HCT116 (cell line): ENCODE data around the gene KCNK3. TPM values are rescaled to one million over a fixed set of nuclear protein-coding genes. Genes with fewer than 3 reads are reported as not detected.

ENCODE experiments used
- ATAC-seq: fragments of 200-7000 bp; cut with Tn5 transposase; 2 replicates; pipeline ENCODE4 v1.9.1; 2020; ENCODE audit warnings: mild to moderate bottlenecking, moderate library complexity
- BruUV-seq: library from RNA; stranded (reverse); fragments of 400-500 nt; replicated peaks from 2 replicates; lab custom pipeline; 2021; lab: Mats Ljungman, UMichigan
- CTCF ChIA-PET: fragments of 300-600 bp; sonication (Branson Sonifier 250); formaldehyde crosslinking; loops from one replicate; lab custom pipeline; 2021; ENCODE audit warnings: antibody characterized with exemption; lab: Charles Lee
- POLR2A ChIA-PET: fragments of 300-600, 350-600 bp; sonication (Branson Sonifier 250); formaldehyde crosslinking; loops from one replicate; lab custom pipeline; 2021; ENCODE audit warnings: antibody characterized with exemption; lab: Charles Lee
- RAD21 ChIA-PET, 2 experiments: fragments of 300-600 bp; sonication (Branson Sonifier 250); formaldehyde crosslinking; loops; one replicate each; lab custom pipeline; 2023; ENCODE audit warnings: low total read pairs in 2 of 2; ENCODE audit not compliant: uncharacterized antibody in 2 of 2, unreplicated experiment in 2 of 2, low non-redundant PET in 1 of 2; lab: Charles Lee
- DNase-seq: peaks from one replicate; pipeline ENCODE4 v3.0.0-alpha.2; 2010; ENCODE audit warnings: low read depth, low spot score
- H2AFZ ChIP-seq: fragments of 200-600 bp; shearing (Covaris generic), sonication (generic); 2 replicates; pipeline ENCODE4 v1.6.1; 2017; ENCODE audit warnings: low read depth, mixed run types, mixed read lengths, antibody characterized with exemption, low read length; ENCODE audit not compliant: poor library complexity, severe bottlenecking
- H3K27ac ChIP-seq: 2 replicates; pipeline ENCODE4 v1.5.1; 2012; ENCODE audit warnings: low read depth, low read length
- H3K27me3 ChIP-seq: fragments of 200-600 bp; sonication (generic); 2 replicates; pipeline ENCODE4 v1.6.1; 2016; ENCODE audit warnings: mixed run types, low read length, mixed read lengths; ENCODE audit not compliant: insufficient read depth
- H3K36me3 ChIP-seq, 2 experiments: fragments of 200-500 bp in 1 of 2; fragments of 200-600 bp in 1 of 2; sonication (Bioruptor generic) in 1 of 2; sonication (generic) in 1 of 2; 2 replicates each; pipeline versions ENCODE4 v1.5.1 to v1.6.1; 2014 to 2016; ENCODE audit warnings: low read length in 2 of 2, inconsistent platforms in 1 of 2, mixed read lengths in 1 of 2, mixed run types in 1 of 2; ENCODE audit not compliant: insufficient read depth in 2 of 2, control insufficient read depth in 1 of 2
- H3K4me1 ChIP-seq, 2 experiments: fragments of 200-600 bp in 1 of 2; sonication (generic) in 1 of 2; 2 replicates each; pipeline versions ENCODE4 v1.5.1 to v1.6.1; 2012 to 2017; ENCODE audit warnings: low read length in 2 of 2, inconsistent platforms in 1 of 2, mild to moderate bottlenecking in 1 of 2, mixed read lengths in 1 of 2, mixed run types in 1 of 2, moderate library complexity in 1 of 2; ENCODE audit not compliant: insufficient read depth in 2 of 2, control insufficient read depth in 1 of 2
- H3K4me2 ChIP-seq: fragments of 200-600 bp; sonication (generic); 2 replicates; pipeline ENCODE4 v1.6.1; 2017; ENCODE audit warnings: mixed run types, low read length, mixed read lengths
- H3K4me3 ChIP-seq, 2 experiments: fragments of 200-600 bp in 1 of 2; sonication (generic) in 1 of 2; replicated peaks in 1 of 2; 2 replicates each; pipeline ENCODE4 v1.5.1; 2011 to 2016; ENCODE audit warnings: low read length in 2 of 2, control low read depth in 1 of 2, low read depth in 1 of 2, mild to moderate bottlenecking in 1 of 2, mixed read lengths in 1 of 2, mixed run types in 1 of 2
- H3K79me2 ChIP-seq: fragments of 200-600 bp; sonication (generic); 2 replicates; pipeline ENCODE4 v1.6.1; 2017; ENCODE audit warnings: mild to moderate bottlenecking, mixed run types, low read length, moderate library complexity, mixed read lengths; ENCODE audit not compliant: insufficient read depth
- H3K9ac ChIP-seq: fragments of 200-600 bp; sonication (generic); 2 replicates; pipeline ENCODE4 v1.6.1; 2016; ENCODE audit warnings: low read length, mixed read lengths
- H3K9me2 ChIP-seq: fragments of 200-600 bp; sonication (generic), shearing (Covaris generic); 2 replicates; pipeline ENCODE4 v1.6.1; 2017; ENCODE audit warnings: mixed run types, mild to moderate bottlenecking, moderate library complexity; ENCODE audit not compliant: insufficient read depth
- H3K9me3 ChIP-seq, 2 experiments: fragments of 200-500 bp in 1 of 2; fragments of 200-600 bp in 1 of 2; sonication (Bioruptor generic) in 1 of 2; sonication (generic) in 1 of 2; 2 replicates each; pipeline ENCODE4 v1.6.1; 2014 to 2017; ENCODE audit warnings: low read length in 2 of 2, mixed read lengths in 2 of 2, inconsistent platforms in 1 of 2, low read depth in 1 of 2, mild to moderate bottlenecking in 1 of 2, mixed run types in 1 of 2, moderate library complexity in 1 of 2; ENCODE audit not compliant: control insufficient read depth in 1 of 2, insufficient read depth in 1 of 2
- H4K20me1 ChIP-seq: fragments of 200-600 bp; sonication (generic), shearing (Covaris generic); 2 replicates; pipeline ENCODE4 v1.6.1; 2017; ENCODE audit warnings: mixed run types, mild to moderate bottlenecking, moderate library complexity; ENCODE audit not compliant: insufficient read depth
- CBX3 ChIP-seq: IDR thresholded peaks from 2 replicates; pipeline ENCODE4 v1.6.1; 2012; ENCODE audit warnings: low read depth
- CEBPB ChIP-seq: IDR thresholded peaks from 2 replicates; pipeline ENCODE4 v1.6.1; 2012; ENCODE audit warnings: low read depth
- EGR1 ChIP-seq: IDR thresholded peaks from 2 replicates; pipeline ENCODE4 v1.6.1; 2012; ENCODE audit warnings: low read depth
- EZH2 ChIP-seq: fragments of 200-600 bp; sonication (generic); IDR thresholded peaks from 2 replicates; pipeline ENCODE4 v1.6.1; 2017; ENCODE audit warnings: antibody characterized with exemption, mixed run types
- EZH2phosphoT487 ChIP-seq: fragments of 200-600 bp; IDR thresholded peaks from 2 replicates; pipeline ENCODE4 v1.6.1; 2018; ENCODE audit warnings: antibody characterized with exemption, borderline replicate concordance
- FOSL1 ChIP-seq: IDR thresholded peaks from 2 replicates; pipeline ENCODE4 v1.6.1; 2012; ENCODE audit warnings: low read depth
- JUND ChIP-seq: IDR thresholded peaks from 2 replicates; pipeline ENCODE4 v1.6.1; 2012
- POLR2A ChIP-seq: IDR thresholded peaks from 2 replicates; pipeline ENCODE4 v1.7.0; 2011; ENCODE audit warnings: borderline replicate concordance; ENCODE audit not compliant: insufficient read depth, insufficient read length; ENCODE audit errors: extremely low read depth
- RAD21 ChIP-seq: IDR thresholded peaks from 2 replicates; pipeline ENCODE4 v1.6.1; 2012; ENCODE audit warnings: low read depth, mild to moderate bottlenecking
- SIN3A ChIP-seq: IDR thresholded peaks from 2 replicates; pipeline ENCODE4 v1.6.1; 2012; ENCODE audit warnings: low read depth
- SP1 ChIP-seq: IDR thresholded peaks from 2 replicates; pipeline ENCODE4 v1.6.1; 2012; ENCODE audit warnings: low read depth
- SRF ChIP-seq: IDR thresholded peaks from 2 replicates; pipeline ENCODE4 v1.6.1; 2012; ENCODE audit warnings: low read depth
- TCF7L2 ChIP-seq: IDR thresholded peaks from 2 replicates; pipeline ENCODE4 v1.7.0; 2011; ENCODE audit warnings: borderline replicate concordance, inconsistent platforms; ENCODE audit not compliant: insufficient read depth, insufficient read length; ENCODE audit errors: extremely low read depth
- YY1 ChIP-seq: IDR thresholded peaks from 2 replicates; pipeline ENCODE4 v1.6.1; 2011; ENCODE audit warnings: low read length, low read depth, moderate library complexity, mild to moderate bottlenecking; ENCODE audit not compliant: insufficient replicate concordance; ENCODE audit errors: extremely low read depth
- ZFX ChIP-seq: fragments of 450-650 bp; IDR thresholded peaks from 2 replicates; pipeline ENCODE4 v1.6.1; 2017
- ZNF274 ChIP-seq: fragments of 200-500 bp; sonication (Bioruptor generic); IDR thresholded peaks from 2 replicates; pipeline ENCODE4 v1.6.1; 2014; ENCODE audit warnings: mild to moderate bottlenecking, low read depth, low read length, inconsistent platforms
- intact Hi-C: fragments of 100-400 bp; cut with micrococcal nuclease; formaldehyde crosslinking; loops from 2 replicates; pipeline ENCODE4 v1.10.0; 2022
- total RNA-seq: library from RNA; stranded (reverse); gene quantifications from one replicate; pipeline ENCODE4 v1.2.1, GENCODE V29; 2021; ENCODE audit not compliant: unreplicated experiment
- TF ChIP-seq, protein P1 (sequence below): IDR thresholded peaks from 2 replicates; pipeline ENCODE4 v1.6.1; 2012
- TF ChIP-seq, protein P2 (sequence below): IDR thresholded peaks from 2 replicates; pipeline ENCODE4 v1.6.1; 2012
- TF ChIP-seq, protein P3 (sequence below): IDR thresholded peaks from 2 replicates; pipeline ENCODE4 v1.6.1; 2011; ENCODE audit warnings: mild to moderate bottlenecking, low read length, moderate library complexity; ENCODE audit not compliant: insufficient replicate concordance; ENCODE audit errors: extremely low read depth
- TF ChIP-seq, protein P4 (sequence below): IDR thresholded peaks from 2 replicates; pipeline ENCODE4 v1.6.1; 2012; ENCODE audit warnings: low read depth
- TF ChIP-seq, protein P5 (sequence below), 3 experiments: fragments of 200-600 bp in 1 of 3; sonication (generic) in 1 of 3; IDR thresholded peaks in 2 of 3; conservative IDR thresholded peaks in 1 of 3; 2 replicates each; pipeline ENCODE4 v1.5.1; 2012 to 2017; ENCODE audit warnings: low read depth in 2 of 3, low read length in 2 of 3, antibody characterized with exemption in 1 of 3, borderline replicate concordance in 1 of 3, control low read depth in 1 of 3, mild to moderate bottlenecking in 1 of 3, mixed read lengths in 1 of 3, mixed run types in 1 of 3, moderate library complexity in 1 of 3; ENCODE audit not compliant: insufficient read depth in 1 of 3

KCNK3 gene
- total RNA-seq, 1 experiment from 2014 or later: 0.71 TPM

DNA sequence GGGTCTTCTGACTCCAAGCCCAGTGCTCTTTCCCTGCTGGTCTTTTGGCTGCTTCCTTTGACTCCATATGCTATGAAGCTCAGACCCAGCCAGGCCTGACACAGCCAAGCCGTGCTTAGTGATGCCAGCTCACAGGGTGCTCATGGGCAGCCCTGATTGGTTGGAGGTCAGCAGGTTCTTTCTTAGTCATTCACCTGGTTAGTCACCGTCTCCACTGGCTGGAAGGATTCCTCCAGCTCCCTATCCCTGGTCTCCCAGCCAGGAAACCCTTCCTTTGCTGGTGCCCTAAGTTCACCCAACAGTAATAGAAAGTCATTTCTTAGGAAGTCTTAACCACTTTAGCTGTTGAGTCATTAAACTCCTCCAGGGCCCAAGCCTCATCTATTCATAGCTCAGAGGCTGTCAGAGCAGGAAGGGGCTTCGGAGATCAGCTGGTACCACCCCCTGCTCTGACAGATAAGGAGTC is 3.9 kb downstream of the KCNK3 start:
- peak overlapping the region in 1 of 2 experiments; percentile 9; a peak in 1 of 4 replicates for H3K4me3 ChIP-seq
- no peaks in the 10 kb centered on the region for H3K79me2 ChIP-seq
- CTCF ChIA-PET: interaction anchor here (1.0 kb wide), 1 partner anchor 25 kb away, joined by 3 read pairs; no protein-coding TSS in a partner anchor
- H3K9me2 ChIP-seq: no peaks in the 10 kb centered on the region
- peak overlapping the region; percentile 21; the same call in 1 of the 2 replicates for H3K9ac ChIP-seq
- peak overlapping the region; percentile 72 for H2AFZ ChIP-seq
- RAD21 ChIA-PET: no interaction called here
- peak overlapping the region; percentile 62 for H3K4me2 ChIP-seq
- DNase-seq: peak; percentile 88
- POLR2A ChIA-PET: interaction anchor here (0.9 to 1.4 kb wide), 4 partner anchors 9 to 24 kb away, joined by 3 to 9 read pairs (median 4); no protein-coding TSS in a partner anchor
- H3K9me3 ChIP-seq: no peaks in the 10 kb centered on the region
- BruUV-seq: no TSS peak
- H4K20me1 ChIP-seq: no peaks in the 10 kb centered on the region
- peak; percentile 100 for ATAC-seq
- H3K27me3 ChIP-seq: no peaks in the 10 kb centered on the region
- H3K27ac ChIP-seq: peak overlapping the region; percentile 50
- no peaks in the 10 kb centered on the region for H3K36me3 ChIP-seq
- intact Hi-C loops: no loop called here
- H3K4me1 ChIP-seq: peaks cover 6 to 19% of the 10 kb centered on the region in 2 experiments
- TF ChIP-seq YY1 (no peak), ZFX (no peak), SRF (no peak), FOSL1 (peak; percentile 91), ZNF274 (no peak), EZH2phosphoT487 (no peak), CEBPB (no peak), EGR1 (no peak), RAD21 (no peak; the same call in 1 of the 2 replicates), SIN3A (no peak), TCF7L2 (no peak), CBX3 (0 out of 2 replicates have a peak, but pooled peaks have one; percentile 39), SP1 (peak; percentile 81), JUND (peak; percentile 88), POLR2A (no peak), EZH2 (no peak)
- TF ChIP-seq, protein P1, sequence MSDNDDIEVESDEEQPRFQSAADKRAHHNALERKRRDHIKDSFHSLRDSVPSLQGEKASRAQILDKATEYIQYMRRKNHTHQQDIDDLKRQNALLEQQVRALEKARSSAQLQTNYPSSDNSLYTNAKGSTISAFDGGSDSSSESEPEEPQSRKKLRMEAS: peak; percentile 62; the same call in 1 of the 2 replicates
- TF ChIP-seq, protein P2, sequence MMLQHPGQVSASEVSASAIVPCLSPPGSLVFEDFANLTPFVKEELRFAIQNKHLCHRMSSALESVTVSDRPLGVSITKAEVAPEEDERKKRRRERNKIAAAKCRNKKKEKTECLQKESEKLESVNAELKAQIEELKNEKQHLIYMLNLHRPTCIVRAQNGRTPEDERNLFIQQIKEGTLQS: no peak
- TF ChIP-seq, protein P3, sequence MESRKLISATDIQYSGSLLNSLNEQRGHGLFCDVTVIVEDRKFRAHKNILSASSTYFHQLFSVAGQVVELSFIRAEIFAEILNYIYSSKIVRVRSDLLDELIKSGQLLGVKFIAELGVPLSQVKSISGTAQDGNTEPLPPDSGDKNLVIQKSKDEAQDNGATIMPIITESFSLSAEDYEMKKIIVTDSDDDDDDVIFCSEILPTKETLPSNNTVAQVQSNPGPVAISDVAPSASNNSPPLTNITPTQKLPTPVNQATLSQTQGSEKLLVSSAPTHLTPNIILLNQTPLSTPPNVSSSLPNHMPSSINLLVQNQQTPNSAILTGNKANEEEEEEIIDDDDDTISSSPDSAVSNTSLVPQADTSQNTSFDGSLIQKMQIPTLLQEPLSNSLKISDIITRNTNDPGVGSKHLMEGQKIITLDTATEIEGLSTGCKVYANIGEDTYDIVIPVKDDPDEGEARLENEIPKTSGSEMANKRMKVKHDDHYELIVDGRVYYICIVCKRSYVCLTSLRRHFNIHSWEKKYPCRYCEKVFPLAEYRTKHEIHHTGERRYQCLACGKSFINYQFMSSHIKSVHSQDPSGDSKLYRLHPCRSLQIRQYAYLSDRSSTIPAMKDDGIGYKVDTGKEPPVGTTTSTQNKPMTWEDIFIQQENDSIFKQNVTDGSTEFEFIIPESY: no peak
- TF ChIP-seq, protein P4, sequence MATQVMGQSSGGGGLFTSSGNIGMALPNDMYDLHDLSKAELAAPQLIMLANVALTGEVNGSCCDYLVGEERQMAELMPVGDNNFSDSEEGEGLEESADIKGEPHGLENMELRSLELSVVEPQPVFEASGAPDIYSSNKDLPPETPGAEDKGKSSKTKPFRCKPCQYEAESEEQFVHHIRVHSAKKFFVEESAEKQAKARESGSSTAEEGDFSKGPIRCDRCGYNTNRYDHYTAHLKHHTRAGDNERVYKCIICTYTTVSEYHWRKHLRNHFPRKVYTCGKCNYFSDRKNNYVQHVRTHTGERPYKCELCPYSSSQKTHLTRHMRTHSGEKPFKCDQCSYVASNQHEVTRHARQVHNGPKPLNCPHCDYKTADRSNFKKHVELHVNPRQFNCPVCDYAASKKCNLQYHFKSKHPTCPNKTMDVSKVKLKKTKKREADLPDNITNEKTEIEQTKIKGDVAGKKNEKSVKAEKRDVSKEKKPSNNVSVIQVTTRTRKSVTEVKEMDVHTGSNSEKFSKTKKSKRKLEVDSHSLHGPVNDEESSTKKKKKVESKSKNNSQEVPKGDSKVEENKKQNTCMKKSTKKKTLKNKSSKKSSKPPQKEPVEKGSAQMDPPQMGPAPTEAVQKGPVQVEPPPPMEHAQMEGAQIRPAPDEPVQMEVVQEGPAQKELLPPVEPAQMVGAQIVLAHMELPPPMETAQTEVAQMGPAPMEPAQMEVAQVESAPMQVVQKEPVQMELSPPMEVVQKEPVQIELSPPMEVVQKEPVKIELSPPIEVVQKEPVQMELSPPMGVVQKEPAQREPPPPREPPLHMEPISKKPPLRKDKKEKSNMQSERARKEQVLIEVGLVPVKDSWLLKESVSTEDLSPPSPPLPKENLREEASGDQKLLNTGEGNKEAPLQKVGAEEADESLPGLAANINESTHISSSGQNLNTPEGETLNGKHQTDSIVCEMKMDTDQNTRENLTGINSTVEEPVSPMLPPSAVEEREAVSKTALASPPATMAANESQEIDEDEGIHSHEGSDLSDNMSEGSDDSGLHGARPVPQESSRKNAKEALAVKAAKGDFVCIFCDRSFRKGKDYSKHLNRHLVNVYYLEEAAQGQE: no peak
- TF ChIP-seq, protein P5, sequence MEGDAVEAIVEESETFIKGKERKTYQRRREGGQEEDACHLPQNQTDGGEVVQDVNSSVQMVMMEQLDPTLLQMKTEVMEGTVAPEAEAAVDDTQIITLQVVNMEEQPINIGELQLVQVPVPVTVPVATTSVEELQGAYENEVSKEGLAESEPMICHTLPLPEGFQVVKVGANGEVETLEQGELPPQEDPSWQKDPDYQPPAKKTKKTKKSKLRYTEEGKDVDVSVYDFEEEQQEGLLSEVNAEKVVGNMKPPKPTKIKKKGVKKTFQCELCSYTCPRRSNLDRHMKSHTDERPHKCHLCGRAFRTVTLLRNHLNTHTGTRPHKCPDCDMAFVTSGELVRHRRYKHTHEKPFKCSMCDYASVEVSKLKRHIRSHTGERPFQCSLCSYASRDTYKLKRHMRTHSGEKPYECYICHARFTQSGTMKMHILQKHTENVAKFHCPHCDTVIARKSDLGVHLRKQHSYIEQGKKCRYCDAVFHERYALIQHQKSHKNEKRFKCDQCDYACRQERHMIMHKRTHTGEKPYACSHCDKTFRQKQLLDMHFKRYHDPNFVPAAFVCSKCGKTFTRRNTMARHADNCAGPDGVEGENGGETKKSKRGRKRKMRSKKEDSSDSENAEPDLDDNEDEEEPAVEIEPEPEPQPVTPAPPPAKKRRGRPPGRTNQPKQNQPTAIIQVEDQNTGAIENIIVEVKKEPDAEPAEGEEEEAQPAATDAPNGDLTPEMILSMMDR (IDR thresholded peaks at IDR 0.05 in 2 of 3, conservative IDR thresholded peaks at IDR 0.05 in 1 of 3; ENCODE audit: borderline replicate concordance in 1 of 3, insufficient read depth in 1 of 3, low read depth in 2 of 3, low read length in 2 of 3): no peak
